ENCODE data around the gene ARHGAP35.
"Not testable (repeated sequence)": the region's sequence is repeated elsewhere in the genome, so short reads cannot be mapped to it uniquely, and the experiment has no call there.

The ARHGAP35 gene

GRCh38 chr19:46872967-46873366 is 12.2 kb downstream of the ARHGAP35 start:
- H3K27ac ChIP-seq (ENCODE audit: low read length), result no peak overlapping the region
- no peaks in the 10 kb centered on the region for H3K27me3 ChIP-seq (ENCODE audit: control insufficient read depth in 1 of 2, insufficient read depth in 2 of 2, low read length in 2 of 2)
- no peak overlapping the region for H3K4me3 ChIP-seq (ENCODE audit: low read length in 2 of 2)

GRCh38 chr19:46875234-46875633 is 14.4 kb downstream of the ARHGAP35 start:
- Histone ChIP-seq H3K4me1 (ENCODE audit: control insufficient read depth, insufficient read depth, low read length) (no peaks in the 10 kb centered on the region), H3K27ac (ENCODE audit: low read length) (no peak overlapping the region), H3K9ac (ENCODE audit: low read length in 2 of 2) (no peak overlapping the region), H3K36me3 (ENCODE audit: control insufficient read depth in 2 of 2, insufficient read depth in 2 of 2, low read length in 2 of 2) (no peaks in the 10 kb centered on the region), H3K4me3 (ENCODE audit: low read length in 2 of 2) (no peak overlapping the region), H3K9me3 (ENCODE audit: control insufficient read depth in 2 of 2, low read length in 2 of 2) (no peaks in the 10 kb centered on the region), H3K27me3 (ENCODE audit: control insufficient read depth in 1 of 2, insufficient read depth in 2 of 2, low read length in 2 of 2) (no peaks in the 10 kb centered on the region)

More at GRCh38 chr19:46872967-46873366, 12.2 kb downstream of the ARHGAP35 start:
- no peaks in the 10 kb centered on the region for H3K36me3 ChIP-seq (ENCODE audit: control insufficient read depth in 2 of 2, insufficient read depth in 2 of 2, low read length in 2 of 2)
- H3K9me3 ChIP-seq (ENCODE audit: control insufficient read depth in 2 of 2, low read length in 2 of 2), result no peaks in the 10 kb centered on the region
- H3K4me1 ChIP-seq (ENCODE audit: control insufficient read depth, insufficient read depth, low read length), result no peaks in the 10 kb centered on the region
- no peak overlapping the region for H3K9ac ChIP-seq (ENCODE audit: low read length in 2 of 2)

- no peak overlapping the region for H3K27ac ChIP-seq (ENCODE audit: low read length)
Measured at GRCh38 chr19:46875657-46876056, 14.9 kb downstream of the ARHGAP35 start.

GRCh38 chr19:46878613-46879375 is 18.0 kb downstream of the ARHGAP35 start:
- no peaks in the 10 kb centered on the region for H3K4me1 ChIP-seq (ENCODE audit: control insufficient read depth, insufficient read depth, low read length)
- no peaks in the 10 kb centered on the region for H3K27me3 ChIP-seq (ENCODE audit: control insufficient read depth in 1 of 2, insufficient read depth in 2 of 2, low read length in 2 of 2)
- H3K36me3 ChIP-seq (ENCODE audit: control insufficient read depth in 2 of 2, insufficient read depth in 2 of 2, low read length in 2 of 2), result no peaks in the 10 kb centered on the region
- no peak overlapping the region for H3K9ac ChIP-seq (ENCODE audit: low read length in 2 of 2)
- H3K27ac ChIP-seq (ENCODE audit: low read length), result no peak overlapping the region
- no peak overlapping the region for H3K4me3 ChIP-seq (ENCODE audit: low read length in 2 of 2)
- no peaks in the 10 kb centered on the region for H3K9me3 ChIP-seq (ENCODE audit: control insufficient read depth in 2 of 2, low read length in 2 of 2)

More at GRCh38 chr19:46875657-46876056, 14.9 kb downstream of the ARHGAP35 start:
- Histone ChIP-seq H3K27me3 (ENCODE audit: control insufficient read depth in 1 of 2, insufficient read depth in 2 of 2, low read length in 2 of 2) (no peaks in the 10 kb centered on the region), H3K9me3 (ENCODE audit: control insufficient read depth in 2 of 2, low read length in 2 of 2) (no peaks in the 10 kb centered on the region), H3K9ac (ENCODE audit: low read length in 2 of 2) (no peak overlapping the region), H3K4me1 (ENCODE audit: control insufficient read depth, insufficient read depth, low read length) (no peaks in the 10 kb centered on the region), H3K4me3 (ENCODE audit: low read length in 2 of 2) (no peak overlapping the region), H3K36me3 (ENCODE audit: control insufficient read depth in 2 of 2, insufficient read depth in 2 of 2, low read length in 2 of 2) (no peaks in the 10 kb centered on the region)

GRCh38 chr19:46880431-46880830 is 19.6 kb downstream of the ARHGAP35 start:
- Histone ChIP-seq H3K4me3 (ENCODE audit: low read length in 2 of 2) (no peak overlapping the region), H3K4me1 (ENCODE audit: control insufficient read depth, insufficient read depth, low read length) (no peaks in the 10 kb centered on the region), H3K36me3 (ENCODE audit: control insufficient read depth in 2 of 2, insufficient read depth in 2 of 2, low read length in 2 of 2) (no peaks in the 10 kb centered on the region), H3K27me3 (ENCODE audit: control insufficient read depth in 1 of 2, insufficient read depth in 2 of 2, low read length in 2 of 2) (no peaks in the 10 kb centered on the region), H3K9ac (ENCODE audit: low read length in 2 of 2) (no peak overlapping the region), H3K27ac (ENCODE audit: low read length) (no peak overlapping the region), H3K9me3 (ENCODE audit: control insufficient read depth in 2 of 2, low read length in 2 of 2) (no peaks in the 10 kb centered on the region)

- H3K27me3 ChIP-seq (ENCODE audit: control insufficient read depth in 1 of 2, insufficient read depth in 2 of 2, low read length in 2 of 2), result no peaks in the 10 kb centered on the region
- no peaks in the 10 kb centered on the region for H3K4me1 ChIP-seq (ENCODE audit: control insufficient read depth, insufficient read depth, low read length)
- no peak overlapping the region for H3K9ac ChIP-seq (ENCODE audit: low read length in 2 of 2)
- H3K36me3 ChIP-seq (ENCODE audit: control insufficient read depth in 2 of 2, insufficient read depth in 2 of 2, low read length in 2 of 2), result no peaks in the 10 kb centered on the region
- H3K9me3 ChIP-seq (ENCODE audit: control insufficient read depth in 2 of 2, low read length in 2 of 2), result no peaks in the 10 kb centered on the region
- no peak overlapping the region for H3K4me3 ChIP-seq (ENCODE audit: low read length in 2 of 2)
- H3K27ac ChIP-seq (ENCODE audit: low read length), result no peak overlapping the region
Measured at GRCh38 chr19:46881092-46881491, 20.3 kb downstream of the ARHGAP35 start.

GRCh38 chr19:46882034-46882433 is 21.2 kb downstream of the ARHGAP35 start:
- Histone ChIP-seq H3K4me3 (ENCODE audit: low read length in 2 of 2) (no peak overlapping the region), H3K4me1 (ENCODE audit: control insufficient read depth, insufficient read depth, low read length) (no peaks in the 10 kb centered on the region), H3K36me3 (ENCODE audit: control insufficient read depth in 2 of 2, insufficient read depth in 2 of 2, low read length in 2 of 2) (no peaks in the 10 kb centered on the region), H3K9ac (ENCODE audit: low read length in 2 of 2) (no peak overlapping the region), H3K27ac (ENCODE audit: low read length) (no peak overlapping the region), H3K27me3 (ENCODE audit: control insufficient read depth in 1 of 2, insufficient read depth in 2 of 2, low read length in 2 of 2) (no peaks in the 10 kb centered on the region), H3K9me3 (ENCODE audit: control insufficient read depth in 2 of 2, low read length in 2 of 2) (no peaks in the 10 kb centered on the region)

GRCh38 chr19:46882751-46883150 is 22.0 kb downstream of the ARHGAP35 start:
- H3K4me3 ChIP-seq (ENCODE audit: low read length in 2 of 2); H3K9me3 ChIP-seq (ENCODE audit: control insufficient read depth in 2 of 2, low read length in 2 of 2); H3K9ac ChIP-seq (ENCODE audit: low read length in 2 of 2); H3K4me1 ChIP-seq (ENCODE audit: control insufficient read depth, insufficient read depth, low read length); H3K27me3 ChIP-seq (ENCODE audit: control insufficient read depth in 1 of 2, insufficient read depth in 2 of 2, low read length in 2 of 2); H3K27ac ChIP-seq (ENCODE audit: low read length); H3K36me3 ChIP-seq (ENCODE audit: control insufficient read depth in 2 of 2, insufficient read depth in 2 of 2, low read length in 2 of 2): not testable (repeated sequence)

- H3K9ac ChIP-seq (ENCODE audit: low read length in 2 of 2), result no peak overlapping the region
- no peak overlapping the region for H3K4me3 ChIP-seq (ENCODE audit: low read length in 2 of 2)
- H3K27ac ChIP-seq (ENCODE audit: low read length), result no peak overlapping the region
- no peaks in the 10 kb centered on the region for H3K27me3 ChIP-seq (ENCODE audit: control insufficient read depth in 1 of 2, insufficient read depth in 2 of 2, low read length in 2 of 2)
- H3K36me3 ChIP-seq (ENCODE audit: control insufficient read depth in 2 of 2, insufficient read depth in 2 of 2, low read length in 2 of 2), result no peaks in the 10 kb centered on the region
- no peaks in the 10 kb centered on the region for H3K4me1 ChIP-seq (ENCODE audit: control insufficient read depth, insufficient read depth, low read length)
- H3K9me3 ChIP-seq (ENCODE audit: control insufficient read depth in 2 of 2, low read length in 2 of 2), result no peaks in the 10 kb centered on the region
Measured at GRCh38 chr19:46885411-46885810, 24.6 kb downstream of the ARHGAP35 start.

- H3K36me3 ChIP-seq (ENCODE audit: control insufficient read depth in 2 of 2, insufficient read depth in 2 of 2, low read length in 2 of 2), result no peaks in the 10 kb centered on the region
- no peaks in the 10 kb centered on the region for H3K9me3 ChIP-seq (ENCODE audit: control insufficient read depth in 2 of 2, low read length in 2 of 2)
- no peak overlapping the region for H3K9ac ChIP-seq (ENCODE audit: low read length in 2 of 2)
- H3K27me3 ChIP-seq (ENCODE audit: control insufficient read depth in 1 of 2, insufficient read depth in 2 of 2, low read length in 2 of 2), result no peaks in the 10 kb centered on the region
- H3K4me3 ChIP-seq (ENCODE audit: low read length in 2 of 2), result no peak overlapping the region
- H3K27ac ChIP-seq (ENCODE audit: low read length), result no peak overlapping the region
- no peaks in the 10 kb centered on the region for H3K4me1 ChIP-seq (ENCODE audit: control insufficient read depth, insufficient read depth, low read length)
Measured at GRCh38 chr19:46886546-46887239, 25.9 kb downstream of the ARHGAP35 start.

- no peaks in the 10 kb centered on the region for H3K4me1 ChIP-seq (ENCODE audit: control insufficient read depth, insufficient read depth, low read length)
- no peak overlapping the region for H3K27ac ChIP-seq (ENCODE audit: low read length)
- no peaks in the 10 kb centered on the region for H3K27me3 ChIP-seq (ENCODE audit: control insufficient read depth in 1 of 2, insufficient read depth in 2 of 2, low read length in 2 of 2)
- H3K9me3 ChIP-seq (ENCODE audit: control insufficient read depth in 2 of 2, low read length in 2 of 2), result no peaks in the 10 kb centered on the region
- no peak overlapping the region for H3K9ac ChIP-seq (ENCODE audit: low read length in 2 of 2)
- H3K4me3 ChIP-seq (ENCODE audit: low read length in 2 of 2), result no peak overlapping the region
- no peaks in the 10 kb centered on the region for H3K36me3 ChIP-seq (ENCODE audit: control insufficient read depth in 2 of 2, insufficient read depth in 2 of 2, low read length in 2 of 2)
Measured at GRCh38 chr19:46887240-46887782, 26.5 kb downstream of the ARHGAP35 start.

Measured in stomach smooth muscle (tissue), 2 donors.